Stimulated activated naive CD4-positive, alpha-beta T cell treated with Interleukin-2 at 50 U/mL for 16 hours (primary cell): ENCODE measurements around the gene CSPG4.
A peak's percentile ranks its signal among the peaks of the same experiment; 100 is the strongest.
"Not testable (repeated sequence)": the region's sequence is repeated elsewhere in the genome, so short reads cannot be mapped to it uniquely, and the experiment has no call there.

Source experiments
- DNase-seq: peaks from one replicate; lab custom pipeline; 2025; lab: John Stamatoyannopoulos, UW

CSPG4 gene

GRCh38 chr15:75688278-75688557, 24.4 kb downstream of the CSPG4 start:
- no peak for DNase-seq

DNA sequence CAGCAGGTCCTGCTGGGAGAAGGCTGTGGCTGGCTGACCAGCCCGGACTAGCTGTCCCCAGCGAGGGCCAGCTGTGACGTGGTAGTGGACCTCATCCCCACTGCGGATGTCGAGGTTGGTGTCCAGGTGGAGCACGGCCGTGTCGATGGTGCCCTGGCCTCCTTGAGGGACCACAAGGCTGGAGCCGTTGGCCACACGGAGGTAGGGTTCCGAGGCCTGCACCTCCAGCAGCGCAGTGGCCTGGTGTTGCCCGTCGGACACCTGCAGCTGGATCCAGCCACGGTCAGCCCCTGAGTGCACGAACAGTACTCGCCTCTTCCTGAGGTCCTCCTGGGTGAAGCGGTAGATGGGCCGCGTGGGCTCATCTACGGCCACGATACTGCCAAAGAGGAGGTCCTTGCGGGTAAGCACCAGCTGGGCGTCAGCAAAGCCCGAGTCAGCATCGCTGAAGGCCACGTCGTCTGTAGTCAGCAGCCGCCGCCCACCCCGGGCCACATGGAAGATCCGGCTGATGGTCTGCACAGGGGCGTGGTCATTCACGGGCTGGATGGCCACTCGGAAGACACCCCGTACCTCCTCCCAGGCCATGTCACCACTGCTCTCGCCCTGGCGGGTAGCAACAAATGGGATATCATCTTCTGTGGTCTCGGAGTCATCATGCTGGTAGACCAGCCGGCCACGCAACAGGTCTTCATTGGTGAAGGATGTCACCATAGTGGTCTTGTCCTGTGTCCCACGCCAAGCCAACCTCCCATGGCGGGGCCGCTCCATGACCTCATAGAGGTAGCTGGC, 25.0 kb downstream of the CSPG4 start:
- no peak for DNase-seq

DNA sequence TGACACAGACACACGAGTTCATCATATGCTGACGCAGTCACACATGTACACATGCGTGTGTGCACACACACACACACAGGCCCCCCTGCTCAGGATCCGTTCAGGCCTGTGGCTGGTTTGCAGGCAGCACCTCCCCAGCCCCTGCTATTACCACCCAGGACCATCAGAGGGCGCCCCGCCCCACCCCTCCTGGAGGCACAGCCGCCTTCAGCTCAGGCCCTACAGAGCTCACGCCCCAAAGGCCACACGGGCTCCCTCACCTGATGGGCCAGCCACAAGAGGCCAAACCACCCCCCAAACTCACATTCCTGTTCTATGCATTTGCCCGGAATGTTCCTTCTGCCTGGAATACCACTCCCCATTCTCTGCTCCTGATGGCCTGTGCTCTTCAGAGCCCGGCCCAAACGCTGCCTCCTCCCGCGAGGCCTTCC, 26.4 kb downstream of the CSPG4 start:
- DNase-seq, result peak; percentile 67

DNA sequence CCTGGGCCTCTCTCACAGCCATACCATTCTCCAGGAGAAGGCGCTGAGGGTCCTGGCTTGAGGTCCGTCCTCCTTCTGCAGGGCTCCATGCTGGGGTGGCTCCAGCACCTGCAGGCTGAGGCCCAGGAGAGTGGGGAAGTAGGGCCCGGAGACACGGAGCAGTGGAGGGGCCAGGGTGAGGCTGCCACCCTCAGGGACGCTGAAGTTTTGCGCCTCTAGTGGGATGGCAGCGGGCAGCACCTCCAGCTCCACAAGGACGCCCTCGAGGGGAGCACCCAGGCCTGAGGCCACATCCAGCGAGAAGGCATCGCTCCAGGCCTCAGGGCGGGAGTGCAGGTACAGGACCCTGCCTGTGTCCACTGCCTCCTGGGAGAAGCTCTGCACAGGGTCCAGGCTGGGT, 27.5 kb downstream of the CSPG4 start:
- no peak for DNase-seq

- DNase-seq, result no peak
Observed at GRCh38 chr15:75684648-75685047, 28.0 kb downstream of the CSPG4 start.

DNA sequence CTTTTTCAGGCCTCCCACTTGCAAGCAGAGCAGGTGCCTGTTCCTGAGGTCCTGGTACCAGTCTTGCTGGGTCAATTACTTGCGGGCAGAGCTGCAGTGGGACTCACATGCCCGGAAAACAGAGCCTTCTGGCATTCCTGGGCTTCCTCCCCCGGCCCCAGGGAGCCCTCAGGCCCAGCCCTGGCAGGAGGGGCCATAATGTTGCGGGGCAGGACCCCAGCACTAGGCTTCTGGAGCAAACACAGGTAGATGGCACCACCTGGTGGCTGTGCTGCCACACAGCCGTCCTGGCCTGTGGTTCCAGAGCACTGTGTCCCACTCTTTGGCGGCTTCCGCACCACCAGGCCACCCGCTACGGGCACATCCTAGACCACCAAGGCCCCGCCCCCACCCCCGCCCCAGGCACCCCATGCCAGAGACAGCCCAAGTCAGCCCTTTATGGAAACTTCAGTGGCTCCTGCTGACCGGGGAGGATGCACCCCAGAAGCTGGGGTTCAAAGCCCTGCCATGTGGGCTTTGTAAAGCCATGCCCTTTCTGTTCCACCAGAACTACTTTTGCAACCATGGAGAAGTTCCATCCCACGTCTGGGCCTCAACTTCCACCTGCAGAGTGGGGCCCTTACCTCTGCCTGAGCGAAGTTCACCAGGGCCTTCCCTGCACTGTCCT, 28.9 kb downstream of the CSPG4 start:
- peak; percentile 46 for DNase-seq

- DNase-seq, result no peak
Observed at GRCh38 chr15:75682181-75683135, 30.2 kb downstream of the CSPG4 start.

DNA sequence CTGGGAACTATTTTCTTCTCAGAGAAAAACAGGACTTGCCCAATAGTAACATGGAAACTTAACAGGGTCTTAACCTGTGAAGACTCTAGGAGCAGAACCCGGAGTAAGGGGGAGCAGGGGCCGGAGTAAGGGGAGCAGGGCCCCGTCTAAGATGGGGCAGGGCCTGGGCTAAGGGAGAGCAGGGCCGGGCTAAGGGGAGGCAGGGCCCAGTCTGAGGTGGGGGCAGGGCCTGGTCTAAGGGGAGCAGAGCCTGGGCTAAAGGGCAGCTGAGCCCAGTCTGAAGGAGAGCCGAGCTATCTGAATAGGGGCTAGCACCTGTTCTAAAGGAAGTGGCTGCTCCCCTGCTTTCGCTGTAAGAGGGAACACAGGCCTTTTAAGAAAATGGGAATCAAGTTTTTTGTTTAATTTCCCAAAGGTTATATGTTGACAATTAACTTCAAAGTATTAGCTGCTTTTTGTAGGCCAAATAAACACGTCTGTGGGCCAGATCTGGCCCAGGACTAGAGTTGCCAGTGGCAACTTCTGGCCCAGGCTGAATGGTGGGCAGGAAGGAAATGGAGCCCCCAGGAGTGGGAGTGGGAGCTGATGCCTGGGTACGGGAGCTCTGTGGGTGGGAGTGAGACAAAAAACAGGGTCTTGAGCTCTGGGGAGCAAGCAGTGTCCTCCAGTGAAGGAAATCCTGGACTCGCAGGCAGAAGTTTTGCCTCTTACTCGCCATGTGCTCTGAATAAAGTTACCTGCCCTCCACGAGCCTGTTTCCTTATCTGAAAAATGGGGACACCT, 32.5 kb downstream of the CSPG4 start:
- no peak for DNase-seq

- DNase-seq, result not testable (repeated sequence)
Observed at GRCh38 chr15:75678324-75678690, 34.3 kb downstream of the CSPG4 start.

GRCh38 chr15:75677465-75678323, 35.0 kb downstream of the CSPG4 start:
- DNase-seq, result no peak

DNA sequence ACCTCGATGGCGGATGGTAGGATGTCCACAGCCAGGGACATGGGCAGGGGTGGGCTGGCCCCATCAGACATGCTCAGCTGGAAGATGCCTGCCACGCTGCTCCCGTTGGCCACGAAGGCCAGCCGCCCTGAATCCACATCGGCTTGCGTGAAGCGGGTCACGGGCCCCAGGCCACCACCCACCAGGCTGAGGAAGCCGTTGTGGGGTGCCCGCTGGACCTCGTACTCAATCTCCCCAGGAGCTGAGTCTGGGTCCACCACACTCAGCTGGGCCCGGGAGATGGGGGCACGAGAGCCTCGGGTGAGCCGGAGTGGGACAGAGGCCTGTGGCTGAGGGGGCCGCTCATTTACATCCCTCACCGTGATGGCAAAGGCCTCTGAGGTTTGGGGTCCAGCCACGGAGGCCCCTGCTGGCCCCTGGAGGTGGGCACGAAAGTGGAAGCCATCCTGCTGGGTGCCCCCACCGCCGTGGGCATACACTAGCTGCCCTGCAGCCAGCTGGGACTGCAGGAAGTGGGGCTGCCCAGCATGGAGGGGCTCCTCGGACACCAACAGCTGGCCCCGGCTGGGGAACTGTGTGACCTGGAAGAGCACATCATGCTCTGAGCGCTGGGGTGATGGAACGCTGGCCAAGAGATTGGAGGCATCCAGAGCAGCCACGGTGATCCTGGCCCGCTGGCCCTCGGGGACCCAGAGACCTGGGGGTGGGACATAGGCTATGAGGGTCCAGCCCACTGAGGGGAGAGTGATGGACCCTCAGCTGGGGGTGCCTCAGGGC, 35.8 kb downstream of the CSPG4 start:
- DNase-seq, result no peak

- no peak for DNase-seq
Observed at GRCh38 chr15:75675579-75676404, 36.9 kb downstream of the CSPG4 start.

DNA sequence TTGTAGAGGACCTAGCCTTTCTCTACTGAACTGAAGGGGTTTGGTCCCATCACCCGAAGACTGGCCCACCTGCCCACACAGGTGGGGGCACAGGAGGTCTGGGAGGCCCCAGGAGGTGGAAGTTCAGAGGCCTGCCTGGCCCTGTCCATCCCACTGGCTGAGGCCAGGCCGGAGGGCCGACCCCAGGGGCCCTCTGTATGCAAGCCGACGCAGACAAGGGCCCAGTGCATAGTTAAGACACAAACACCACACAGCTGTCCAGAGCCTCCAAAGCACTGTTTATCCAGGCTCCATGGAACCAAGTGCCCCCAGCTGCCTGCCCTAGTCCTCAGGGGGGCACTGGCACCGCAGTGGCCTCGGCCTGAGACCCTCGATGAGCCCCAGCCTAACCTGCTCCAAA, 38.3 kb downstream of the CSPG4 start:
- no peak for DNase-seq

- DNase-seq, result no peak
Observed at GRCh38 chr15:75673426-75674235, 39.0 kb downstream of the CSPG4 start.

- no peak for DNase-seq
Observed at GRCh38 chr15:75672646-75673425, 39.8 kb downstream of the CSPG4 start.

- no peak for DNase-seq
Observed at GRCh38 chr15:75671730-75672602, 40.7 kb downstream of the CSPG4 start.

- DNase-seq, result no peak
Observed at GRCh38 chr15:75669879-75670212, 42.8 kb downstream of the CSPG4 start.
